GM18861 (cell line): ENCODE data around the gene KRT26.
"Not testable (repeated sequence)": the region's sequence is repeated elsewhere in the genome, so short reads cannot be mapped to it uniquely, and the experiment has no call there.

ENCODE experiments used
- ATAC-seq: cut with Tn5 transposase; IDR thresholded peaks from one replicate; pipeline ENCODE4 v1.9.1; 2021; ENCODE audit not compliant: unreplicated experiment

The KRT26 gene

GRCh38 chr17:40772101-40772500 is at the start of gene KRT26:
Gene KRT26 (minus strand): TSS chr17:40772201. CDS start chr17:40772113, 88 bp downstream.
- ATAC-seq: no peak

- no peak for ATAC-seq
These were observed 49.5 kb upstream of the KRT26 start for GRCh38 chr17:40821536-40821935.

- ATAC-seq: no peak
These were observed 48.3 kb upstream of the KRT26 start for GRCh38 chr17:40820228-40820838.

GRCh38 chr17:40819528-40820125 is 47.6 kb upstream of the KRT26 start:
- ATAC-seq: no peak

GRCh38 chr17:40818733-40819527 is 46.9 kb upstream of the KRT26 start:
- no peak for ATAC-seq

GRCh38 chr17:40818343-40818732 is 46.3 kb upstream of the KRT26 start:
- ATAC-seq: no peak

- ATAC-seq: no peak
These were observed 45.2 kb upstream of the KRT26 start for GRCh38 chr17:40817103-40817682.

- ATAC-seq: no peak
These were observed 44.6 kb upstream of the KRT26 start for GRCh38 chr17:40816569-40816968.

- no peak for ATAC-seq
These were observed 43.4 kb upstream of the KRT26 start for GRCh38 chr17:40815381-40815780.

GRCh38 chr17:40814657-40815056 is 42.7 kb upstream of the KRT26 start:
- not testable (repeated sequence) for ATAC-seq

- ATAC-seq: no peak
These were observed 41.8 kb upstream of the KRT26 start for GRCh38 chr17:40813804-40814203.

- ATAC-seq: no peak
These were observed 40.6 kb upstream of the KRT26 start for GRCh38 chr17:40812639-40813038.

GRCh38 chr17:40810494-40810893 is 38.5 kb upstream of the KRT26 start:
- no peak for ATAC-seq

- no peak for ATAC-seq
These were observed 37.9 kb upstream of the KRT26 start for GRCh38 chr17:40809721-40810421.

- no peak for ATAC-seq
These were observed 34.1 kb upstream of the KRT26 start for GRCh38 chr17:40806131-40806530.

- no peak for ATAC-seq
These were observed 31.6 kb upstream of the KRT26 start for GRCh38 chr17:40803617-40804082.

GRCh38 chr17:40801157-40801556 is 29.2 kb upstream of the KRT26 start:
- no peak for ATAC-seq

- ATAC-seq: no peak
These were observed 28.4 kb upstream of the KRT26 start for GRCh38 chr17:40800381-40800780.

GRCh38 chr17:40799859-40800258 is 27.9 kb upstream of the KRT26 start, which contains the start of gene KRT28:
Gene KRT28 (minus strand): TSS chr17:40799959. CDS start chr17:40799893, 66 bp downstream.
- no peak for ATAC-seq

- no peak for ATAC-seq
These were observed 24.8 kb upstream of the KRT26 start for GRCh38 chr17:40796846-40797245.
